KMS-11 (cell line): ENCODE data around the gene MED27.
"Not testable (repeated sequence)": the region's sequence is repeated elsewhere in the genome, so short reads cannot be mapped to it uniquely, and the experiment has no call there.

Experiments
- H2AFZ ChIP-seq: fragments of 200-600 bp; sonication (generic); 2 replicates; pipeline ENCODE4 v1.6.1; 2016; ENCODE audit warnings: antibody characterized with exemption, mixed run types, low read depth
- H3K27ac ChIP-seq: fragments of 200-600 bp; sonication (generic); 2 replicates; pipeline ENCODE4 v1.6.1; 2016; ENCODE audit warnings: mild to moderate bottlenecking, mixed run types
- H3K27me3 ChIP-seq: fragments of 200-600 bp; sonication (generic); 2 replicates; pipeline ENCODE4 v1.6.1; 2017; ENCODE audit warnings: mild to moderate bottlenecking, low read depth, mixed run types, moderate library complexity; ENCODE audit not compliant: insufficient read depth
- H3K36me3 ChIP-seq: fragments of 200-600 bp; sonication (generic); 2 replicates; pipeline ENCODE4 v1.6.1; 2017; ENCODE audit warnings: mild to moderate bottlenecking, mixed run types; ENCODE audit not compliant: insufficient read depth
- H3K4me1 ChIP-seq: fragments of 200-600 bp; sonication (generic); 2 replicates; pipeline ENCODE4 v1.6.1; 2016; ENCODE audit warnings: mild to moderate bottlenecking, low read depth, mixed run types; ENCODE audit not compliant: poor library complexity, severe bottlenecking
- H3K4me2 ChIP-seq: fragments of 200-600 bp; sonication (generic); 2 replicates; pipeline ENCODE4 v1.7.0; 2016; ENCODE audit warnings: mild to moderate bottlenecking, mixed run types
- H3K4me3 ChIP-seq: fragments of 200-600 bp; sonication (generic); IDR thresholded peaks from 2 replicates; pipeline ENCODE4 v1.6.1; 2017; ENCODE audit warnings: low read depth, low read length, mixed read lengths; ENCODE audit not compliant: insufficient read depth
- H3K79me2 ChIP-seq: fragments of 200-600 bp; sonication (generic); 2 replicates; pipeline ENCODE4 v1.6.1; 2016; ENCODE audit warnings: low read depth, mixed run types; ENCODE audit not compliant: insufficient read depth
- H3K9ac ChIP-seq: fragments of 200-600 bp; sonication (generic); 2 replicates; pipeline ENCODE4 v1.6.1; 2016; ENCODE audit warnings: mild to moderate bottlenecking, mixed run types
- H4K20me1 ChIP-seq: fragments of 200-600 bp; sonication (generic); 2 replicates; pipeline ENCODE4 v1.6.1; 2016; ENCODE audit warnings: mild to moderate bottlenecking, mixed run types; ENCODE audit not compliant: insufficient read depth
- CTCF ChIP-seq: fragments of 200-600 bp; sonication (generic); conservative IDR thresholded peaks from 2 replicates; pipeline ENCODE4 v1.6.1; 2017; ENCODE audit warnings: low read depth, mild to moderate bottlenecking, antibody characterized with exemption, low read length, moderate library complexity, mixed read lengths

The MED27 gene

GRCh38 chr9:132011896-132012295 lies 67.8 kb downstream of the MED27 start:
- H3K9ac ChIP-seq = no peak overlapping the region
- no peaks in the 10 kb centered on the region for H3K36me3 ChIP-seq
- peaks cover 18% of the 10 kb centered on the region for H3K4me1 ChIP-seq
- no peak for TF ChIP-seq CTCF
- H3K27me3 ChIP-seq = no peaks in the 10 kb centered on the region
- H3K4me3 ChIP-seq = no peak overlapping the region
- no peaks in the 10 kb centered on the region for H3K79me2 ChIP-seq
- H3K4me2 ChIP-seq = no peak overlapping the region
- H2AFZ ChIP-seq = no peak overlapping the region
- H3K27ac ChIP-seq = no peak overlapping the region
- no peaks in the 10 kb centered on the region for H4K20me1 ChIP-seq

- Histone ChIP-seq H3K79me2 (no peaks in the 10 kb centered on the region), H3K9ac (no peak overlapping the region), H3K27ac (no peak overlapping the region), H3K4me3 (no peak overlapping the region), H3K4me1 (peaks cover 24% of the 10 kb centered on the region), H2AFZ (no peak overlapping the region), H3K27me3 (no peaks in the 10 kb centered on the region), H3K4me2 (no peak overlapping the region), H4K20me1 (no peaks in the 10 kb centered on the region), H3K36me3 (no peaks in the 10 kb centered on the region)
- TF ChIP-seq CTCF = no peak
These were observed 68.4 kb downstream of the MED27 start for GRCh38 chr9:132011309-132011708.

- H3K4me1 ChIP-seq = peaks cover 35% of the 10 kb centered on the region
- not testable (repeated sequence) for H3K4me2 ChIP-seq, H3K36me3 ChIP-seq, H2AFZ ChIP-seq, H4K20me1 ChIP-seq, H3K79me2 ChIP-seq, H3K27ac ChIP-seq, H3K4me3 ChIP-seq, H3K9ac ChIP-seq, H3K27me3 ChIP-seq
These were observed 69.5 kb downstream of the MED27 start for GRCh38 chr9:132010201-132010600.

GRCh38 chr9:132008855-132009812 lies 70.5 kb downstream of the MED27 start:
- Histone ChIP-seq H3K4me2 (no peak overlapping the region), H3K27ac (no peak overlapping the region), H3K27me3 (no peaks in the 10 kb centered on the region), H3K4me1 (peaks cover 44% of the 10 kb centered on the region), H4K20me1 (no peaks in the 10 kb centered on the region), H3K9ac (no peak overlapping the region), H3K4me3 (no peak overlapping the region), H3K79me2 (peaks cover 9% of the 10 kb centered on the region; the same call in 1 of the 2 replicates), H3K36me3 (no peaks in the 10 kb centered on the region), H2AFZ (no peak overlapping the region)
- no peak for TF ChIP-seq CTCF
